DND-41 (cell line): ENCODE data around the gene HOXD12.

Experiments used
- ATAC-seq: fragments of 200-7000 bp; cut with Tn5 transposase; 3 replicates; pipeline ENCODE4 v1.9.1; 2021; ENCODE audit warnings: low read depth; ENCODE audit not compliant: insufficient read depth
- DNase-seq: peaks from one replicate; pipeline ENCODE4 v3.0.0-alpha.2; 2020
- H2AFZ ChIP-seq: 2 replicates; pipeline ENCODE4 v1.6.0; 2012; ENCODE audit warnings: low read depth, low read length
- H3K27ac ChIP-seq: 2 replicates; pipeline ENCODE4 v1.5.1; 2012; ENCODE audit warnings: low read length, inconsistent platforms
- H3K27me3 ChIP-seq: fragments of 200-600 bp; sonication (generic); 2 replicates; pipeline ENCODE4 v1.6.0; 2012; ENCODE audit warnings: low read length, mild to moderate bottlenecking, inconsistent platforms; ENCODE audit not compliant: insufficient read depth, poor library complexity
- H3K36me3 ChIP-seq: 2 replicates; pipeline ENCODE4 v1.5.1; 2012; ENCODE audit warnings: low read length, inconsistent platforms; ENCODE audit not compliant: insufficient read depth
- H3K4me1 ChIP-seq: 2 replicates; pipeline ENCODE4 v1.5.1; 2012; ENCODE audit warnings: mild to moderate bottlenecking, low read length; ENCODE audit not compliant: insufficient read depth
- H3K4me2 ChIP-seq: 2 replicates; pipeline ENCODE4 v1.6.0; 2012; ENCODE audit warnings: mild to moderate bottlenecking, moderate library complexity, low read length, inconsistent platforms; ENCODE audit not compliant: insufficient read depth
- H3K4me3 ChIP-seq, 2 experiments: fragments of 200-600 bp in 1 of 2; shearing (Covaris generic) in 1 of 2; 2 replicates each; pipeline ENCODE4 v1.5.1; 2012 to 2016; ENCODE audit warnings: inconsistent platforms in 2 of 2, low read length in 2 of 2, mild to moderate bottlenecking in 2 of 2, low read depth in 1 of 2, moderate library complexity in 1 of 2
- H3K79me2 ChIP-seq: 2 replicates; pipeline ENCODE4 v1.6.0; 2012; ENCODE audit warnings: low read length, inconsistent platforms; ENCODE audit not compliant: insufficient read depth
- H3K9ac ChIP-seq: 2 replicates; pipeline ENCODE4 v1.6.0; 2012; ENCODE audit warnings: low read depth, mild to moderate bottlenecking, inconsistent platforms, low read length, moderate library complexity
- H3K9me3 ChIP-seq: 2 replicates; pipeline ENCODE4 v1.5.1; 2012; ENCODE audit warnings: low read length, moderate library complexity, mild to moderate bottlenecking, inconsistent platforms; ENCODE audit not compliant: insufficient read depth, severe bottlenecking
- H4K20me1 ChIP-seq: 2 replicates; pipeline ENCODE4 v1.6.0; 2012; ENCODE audit warnings: low read length; ENCODE audit not compliant: insufficient read depth
- EZH2 ChIP-seq: IDR thresholded peaks from 3 replicates; pipeline ENCODE4 v1.6.1; 2012; ENCODE audit warnings: borderline replicate concordance, low read depth, mild to moderate bottlenecking, moderate library complexity, low read length, inconsistent platforms; ENCODE audit not compliant: severe bottlenecking
- TF ChIP-seq, protein P1 (sequence below): IDR thresholded peaks from 2 replicates; pipeline ENCODE4 v1.5.1; 2012; ENCODE audit warnings: borderline replicate concordance, low read length, moderate library complexity, mild to moderate bottlenecking; ENCODE audit not compliant: poor library complexity, severe bottlenecking; ENCODE audit errors: extremely low read depth

HOXD12 gene

DNA sequence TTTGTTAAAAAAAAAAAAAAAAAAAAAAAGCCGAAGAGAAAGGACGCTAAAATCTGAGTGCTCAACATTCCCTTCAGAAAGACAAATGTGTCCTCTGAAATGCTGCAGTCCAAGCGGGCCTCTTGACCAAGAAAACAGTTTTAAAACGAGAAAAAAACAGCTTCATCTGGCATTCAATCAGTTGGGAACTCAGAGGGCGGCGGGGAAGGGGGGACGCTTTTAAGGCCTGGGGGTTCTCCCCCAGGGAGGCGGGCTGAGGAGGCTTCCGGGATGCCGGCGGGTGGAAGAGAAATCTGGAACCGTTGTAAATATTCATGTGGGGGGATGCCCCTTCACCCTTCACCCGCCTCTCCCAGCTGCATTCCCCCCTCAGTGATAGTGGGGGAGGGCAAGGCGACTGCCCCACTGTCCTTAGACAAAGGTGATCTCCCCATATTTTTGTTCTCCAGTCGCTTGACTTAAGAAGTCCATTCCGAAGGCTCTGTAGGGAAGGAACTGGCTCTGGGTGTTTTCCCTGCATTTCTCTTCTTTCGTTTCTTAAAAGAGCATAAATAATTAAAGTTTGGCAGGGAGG, 4.2 kb downstream of the HOXD12 start:
- Histone ChIP-seq H3K4me2 (no peak overlapping the region), H3K27ac (no peak overlapping the region), H3K4me1 (no peaks in the 10 kb centered on the region), H3K36me3 (no peaks in the 10 kb centered on the region), H3K4me3 (no peak overlapping the region), H2AFZ (no peak overlapping the region), H4K20me1 (no peaks in the 10 kb centered on the region), H3K9me3 (no peaks in the 10 kb centered on the region), H3K27me3 (no peaks in the 10 kb centered on the region), H3K9ac (no peak overlapping the region), H3K79me2 (no peaks in the 10 kb centered on the region)
- DNase-seq, result no peak
- TF ChIP-seq, protein P1, sequence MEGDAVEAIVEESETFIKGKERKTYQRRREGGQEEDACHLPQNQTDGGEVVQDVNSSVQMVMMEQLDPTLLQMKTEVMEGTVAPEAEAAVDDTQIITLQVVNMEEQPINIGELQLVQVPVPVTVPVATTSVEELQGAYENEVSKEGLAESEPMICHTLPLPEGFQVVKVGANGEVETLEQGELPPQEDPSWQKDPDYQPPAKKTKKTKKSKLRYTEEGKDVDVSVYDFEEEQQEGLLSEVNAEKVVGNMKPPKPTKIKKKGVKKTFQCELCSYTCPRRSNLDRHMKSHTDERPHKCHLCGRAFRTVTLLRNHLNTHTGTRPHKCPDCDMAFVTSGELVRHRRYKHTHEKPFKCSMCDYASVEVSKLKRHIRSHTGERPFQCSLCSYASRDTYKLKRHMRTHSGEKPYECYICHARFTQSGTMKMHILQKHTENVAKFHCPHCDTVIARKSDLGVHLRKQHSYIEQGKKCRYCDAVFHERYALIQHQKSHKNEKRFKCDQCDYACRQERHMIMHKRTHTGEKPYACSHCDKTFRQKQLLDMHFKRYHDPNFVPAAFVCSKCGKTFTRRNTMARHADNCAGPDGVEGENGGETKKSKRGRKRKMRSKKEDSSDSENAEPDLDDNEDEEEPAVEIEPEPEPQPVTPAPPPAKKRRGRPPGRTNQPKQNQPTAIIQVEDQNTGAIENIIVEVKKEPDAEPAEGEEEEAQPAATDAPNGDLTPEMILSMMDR, result no peak
- TF ChIP-seq EZH2, result no peak
- ATAC-seq, result no peak

- Histone ChIP-seq H3K79me2 (no peaks in the 10 kb centered on the region), H3K4me1 (no peaks in the 10 kb centered on the region), H3K27ac (no peak overlapping the region), H3K4me3 (no peak overlapping the region), H4K20me1 (no peaks in the 10 kb centered on the region), H3K4me2 (no peak overlapping the region), H3K9ac (no peak overlapping the region), H2AFZ (no peak overlapping the region), H3K27me3 (no peaks in the 10 kb centered on the region), H3K9me3 (no peaks in the 10 kb centered on the region), H3K36me3 (no peaks in the 10 kb centered on the region)
- TF ChIP-seq, protein P1, result no peak
- no peak for TF ChIP-seq EZH2
- ATAC-seq, result no peak
- DNase-seq, result no peak
These were observed 4.9 kb downstream of the HOXD12 start for GRCh38 chr2:176104316-176105077.

DNA sequence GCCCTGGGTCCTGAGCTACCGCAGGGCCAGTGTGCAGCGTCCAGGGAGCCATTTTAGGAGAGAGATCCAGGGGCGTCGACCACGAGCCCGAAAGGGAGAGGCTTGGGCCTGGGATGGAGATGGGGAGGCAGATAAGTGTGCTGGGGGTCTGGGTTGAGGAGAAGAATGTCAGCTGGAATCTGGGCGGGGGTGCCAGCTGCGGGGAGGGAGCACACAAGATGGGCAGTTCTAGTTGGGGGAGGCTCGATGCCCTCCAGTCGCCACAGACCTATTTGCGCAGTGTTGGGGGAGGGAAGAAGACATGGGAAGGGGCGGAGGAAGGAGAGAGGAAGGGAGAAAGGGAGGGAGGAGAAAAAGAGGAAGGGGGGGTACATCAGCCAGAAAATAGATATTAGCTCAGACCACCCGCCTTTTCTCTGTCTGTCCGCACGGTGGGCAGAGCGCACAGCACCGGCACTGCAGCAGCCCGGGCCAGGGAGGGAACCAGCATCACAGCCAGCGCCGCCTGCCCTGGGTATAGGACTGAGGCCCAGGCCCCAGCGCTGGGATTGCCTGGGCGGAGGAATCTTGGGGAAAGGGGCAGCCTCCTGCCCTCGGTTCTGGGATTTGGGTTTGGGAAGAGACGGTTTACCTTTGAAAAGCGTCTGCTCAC, 5.6 kb downstream of the HOXD12 start:
- ATAC-seq, result no peak
- H4K20me1 ChIP-seq, result no peaks in the 10 kb centered on the region
- H3K4me1 ChIP-seq, result no peaks in the 10 kb centered on the region
- no peak for DNase-seq
- TF ChIP-seq, protein P1, result no peak
- TF ChIP-seq EZH2, result no peak
- H3K79me2 ChIP-seq, result no peaks in the 10 kb centered on the region
- no peaks in the 10 kb centered on the region for H3K27me3 ChIP-seq
- no peak overlapping the region for H3K4me2 ChIP-seq
- no peaks in the 10 kb centered on the region for H3K9me3 ChIP-seq
- no peak overlapping the region for H3K9ac ChIP-seq
- no peak overlapping the region for H3K4me3 ChIP-seq
- no peaks in the 10 kb centered on the region for H3K36me3 ChIP-seq
- no peak overlapping the region for H3K27ac ChIP-seq
- no peak overlapping the region for H2AFZ ChIP-seq
